Thyroid gland (tissue), 4 donors: ENCODE measurements around the gene SUCNR1.

Experiments
- POLR2A ChIP-seq, 2 donors: fragments of 450-650 bp; IDR thresholded peaks; one replicate each; pipeline ENCODE4 v1.6.1; 2017; ENCODE audit warnings: antibody characterized with exemption in 2 of 2, mild to moderate bottlenecking in 2 of 2, moderate library complexity in 1 of 2
- TF ChIP-seq, protein P1 (sequence below), 6 experiments: fragments of 200-600 bp in 3 of 6; fragments of 450-650 bp in 3 of 6; sonication (generic) in 3 of 6; IDR thresholded peaks; one replicate each; pipeline ENCODE4 v1.5.1; 2016 to 2019; ENCODE audit warnings: antibody characterized with exemption in 6 of 6, mild to moderate bottlenecking in 2 of 6, inconsistent platforms in 1 of 6, moderate library complexity in 1 of 6

GRCh38 chr3:151837057-151837456, 36.4 kb upstream of the SUCNR1 start:
- TF ChIP-seq, protein P1, sequence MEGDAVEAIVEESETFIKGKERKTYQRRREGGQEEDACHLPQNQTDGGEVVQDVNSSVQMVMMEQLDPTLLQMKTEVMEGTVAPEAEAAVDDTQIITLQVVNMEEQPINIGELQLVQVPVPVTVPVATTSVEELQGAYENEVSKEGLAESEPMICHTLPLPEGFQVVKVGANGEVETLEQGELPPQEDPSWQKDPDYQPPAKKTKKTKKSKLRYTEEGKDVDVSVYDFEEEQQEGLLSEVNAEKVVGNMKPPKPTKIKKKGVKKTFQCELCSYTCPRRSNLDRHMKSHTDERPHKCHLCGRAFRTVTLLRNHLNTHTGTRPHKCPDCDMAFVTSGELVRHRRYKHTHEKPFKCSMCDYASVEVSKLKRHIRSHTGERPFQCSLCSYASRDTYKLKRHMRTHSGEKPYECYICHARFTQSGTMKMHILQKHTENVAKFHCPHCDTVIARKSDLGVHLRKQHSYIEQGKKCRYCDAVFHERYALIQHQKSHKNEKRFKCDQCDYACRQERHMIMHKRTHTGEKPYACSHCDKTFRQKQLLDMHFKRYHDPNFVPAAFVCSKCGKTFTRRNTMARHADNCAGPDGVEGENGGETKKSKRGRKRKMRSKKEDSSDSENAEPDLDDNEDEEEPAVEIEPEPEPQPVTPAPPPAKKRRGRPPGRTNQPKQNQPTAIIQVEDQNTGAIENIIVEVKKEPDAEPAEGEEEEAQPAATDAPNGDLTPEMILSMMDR (IDR thresholded peaks at IDR 0.05) = no peak
- TF ChIP-seq POLR2A (IDR thresholded peaks at IDR 0.05) = no peak
